SIG-M5 treated with dmso at 0.1 percent for 504 hours (cell line): Measurements from ENCODE around the gene SNRPB.

Experiments used
- DNase-seq: peaks from one replicate; lab custom pipeline; 2025; ENCODE audit not compliant: unreplicated experiment; lab: John Stamatoyannopoulos, UW

SNRPB gene

GRCh38 chr20:2430538-2430937, 40.1 kb downstream of the SNRPB start:
- no peak for DNase-seq

DNA sequence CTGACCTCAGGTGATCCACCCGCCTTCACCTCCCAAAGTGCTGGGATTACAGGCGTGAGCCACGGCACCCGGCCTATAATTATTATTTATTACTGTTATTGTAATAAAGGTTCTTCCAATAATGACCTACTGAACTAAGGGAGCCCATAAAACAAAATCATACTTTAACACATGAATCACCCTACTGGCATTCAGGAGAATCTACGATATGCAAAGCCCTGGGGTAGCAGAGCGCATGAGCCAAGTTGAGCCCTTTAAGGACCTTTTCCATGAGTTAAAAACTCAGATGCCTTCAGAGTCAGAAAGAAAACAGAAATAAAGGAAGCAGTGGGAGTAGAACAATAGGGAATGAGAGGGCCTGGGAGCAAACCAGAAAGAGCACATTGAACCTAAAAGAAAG, 41.5 kb downstream of the SNRPB start:
- DNase-seq = no peak

DNA sequence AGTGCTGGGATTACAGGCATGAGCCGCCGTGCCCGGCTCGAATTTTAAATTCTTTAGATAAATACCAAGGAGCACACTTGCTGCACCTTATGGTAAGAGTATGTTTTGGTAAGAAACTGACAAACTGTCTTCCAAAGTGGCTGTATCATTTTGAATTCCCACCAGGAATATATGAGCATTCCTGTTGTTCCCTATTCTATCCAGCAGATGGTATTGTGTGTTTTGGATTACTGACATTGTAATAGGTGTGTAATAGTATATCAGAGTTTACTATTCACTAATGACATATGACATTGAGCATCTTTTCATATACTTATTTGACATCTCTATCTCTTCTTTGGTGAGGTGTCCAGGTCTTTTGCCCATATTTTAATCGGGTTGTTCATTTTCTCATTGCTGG, 49.3 kb downstream of the SNRPB start:
- DNase-seq = no peak

DNA sequence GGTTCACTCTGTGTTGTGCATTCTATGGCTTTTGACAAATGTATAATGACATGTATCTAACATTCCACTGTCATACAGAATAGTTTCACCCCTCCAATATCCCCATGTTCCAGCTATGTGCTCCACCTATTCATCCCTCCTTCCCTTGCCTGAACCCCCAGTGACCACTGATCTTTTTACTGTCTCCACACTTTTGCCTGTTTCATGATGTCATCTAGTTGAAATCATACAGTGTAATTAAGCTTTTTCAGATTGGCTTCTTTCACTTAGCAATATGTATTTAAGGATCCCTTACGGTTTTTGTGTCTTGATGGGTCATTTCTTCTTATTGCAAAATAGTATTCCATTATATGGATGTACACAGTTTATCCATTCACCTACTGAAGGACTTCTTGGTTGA, 50.1 kb downstream of the SNRPB start:
- DNase-seq = no peak

DNA sequence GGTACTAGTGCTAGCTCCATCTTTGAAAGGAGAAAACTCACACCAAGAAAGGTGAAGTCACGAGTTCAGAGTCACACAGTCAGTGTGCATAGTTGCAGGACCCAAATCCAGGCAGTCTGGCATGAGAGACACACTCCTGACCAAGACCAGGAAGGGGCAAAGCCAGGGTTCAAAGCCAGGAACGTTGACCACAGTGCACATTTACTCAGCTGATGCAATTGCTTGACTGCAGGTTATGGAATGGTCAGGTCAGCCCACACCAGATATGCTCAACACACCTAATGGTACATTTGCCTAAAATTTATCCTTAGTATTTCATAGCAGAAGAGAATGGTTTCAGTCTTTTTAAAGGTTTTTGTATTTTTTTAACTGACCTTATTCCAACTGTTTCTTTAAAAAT, 52.2 kb downstream of the SNRPB start:
- no peak for DNase-seq

- no peak for DNase-seq
These were observed 53.4 kb downstream of the SNRPB start for GRCh38 chr20:2417213-2417541.

DNA sequence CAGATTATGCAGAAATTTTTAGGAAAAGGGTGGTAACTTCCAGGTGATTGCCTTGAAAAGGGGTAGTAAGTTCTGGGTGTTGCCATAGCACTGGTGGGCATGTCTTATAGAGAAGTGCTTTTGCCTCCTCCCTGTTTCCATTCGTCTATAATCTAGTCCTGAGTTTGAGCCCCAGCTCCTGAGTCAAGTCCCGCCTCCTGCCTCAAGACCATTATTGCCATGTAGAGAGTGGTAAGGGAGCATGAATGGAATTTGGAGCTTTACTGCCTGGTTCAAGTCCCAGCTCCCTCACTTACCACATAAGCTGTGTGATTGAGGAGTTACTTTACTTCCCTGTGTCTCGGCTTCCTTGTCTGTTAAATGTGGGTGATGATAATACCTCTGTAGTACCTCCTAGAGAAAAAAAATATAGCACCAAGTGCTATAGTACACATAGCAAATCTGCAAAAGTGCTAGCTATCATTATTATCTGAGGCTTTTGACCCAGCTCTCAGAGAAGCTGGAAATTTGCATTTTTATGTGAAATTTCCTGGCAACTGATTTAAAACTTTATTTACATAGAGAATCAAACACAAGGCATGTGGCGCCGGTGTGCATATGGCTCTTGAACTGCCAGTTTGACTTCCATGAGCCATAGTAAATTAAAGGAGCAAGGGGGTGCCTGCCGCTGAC, 53.9 kb downstream of the SNRPB start:
- DNase-seq = no peak
